NCI-H460 (cell line): ENCODE measurements around the gene GMDS. TPM values are rescaled to one million over a fixed set of nuclear protein-coding genes. Genes with fewer than 3 reads are reported as not detected.
"Not testable (repeated sequence)": the region's sequence is repeated elsewhere in the genome, so short reads cannot be mapped to it uniquely, and the experiment has no call there.

Experiments
- DNase-seq: peaks from one replicate; pipeline ENCODE4 v3.0.0-alpha.2; 2016; ENCODE audit warnings: low read depth; ENCODE audit errors: extremely low read depth
- total RNA-seq: library from RNA; depleted of rRNA; stranded (reverse); fragments of >200 nt; shearing (Covaris generic); gene quantifications from 2 replicates; pipeline ENCODE4 v1.2.3, GENCODE V29; 2014

Gene GMDS
- total RNA-seq, 1 experiment from 2014 or later: 20.3 TPM

GRCh38 chr6:1764397-1764987 is 480.9 kb downstream of the GMDS start:
- no peak for DNase-seq

- no peak for DNase-seq
Measured at GRCh38 chr6:1763404-1763803, 482.0 kb downstream of the GMDS start.

- no peak for DNase-seq
Measured at GRCh38 chr6:1762203-1762602, 483.2 kb downstream of the GMDS start.

GRCh38 chr6:1761477-1761877 is 483.9 kb downstream of the GMDS start:
- DNase-seq: no peak

- DNase-seq: no peak
Measured at GRCh38 chr6:1760876-1761275, 484.5 kb downstream of the GMDS start.

GRCh38 chr6:1759870-1760269 is 485.5 kb downstream of the GMDS start:
- DNase-seq: no peak

- DNase-seq: no peak
Measured at GRCh38 chr6:1758076-1758679, 487.2 kb downstream of the GMDS start.

GRCh38 chr6:1757131-1757530 is 488.3 kb downstream of the GMDS start:
- DNase-seq: no peak

- no peak for DNase-seq
Measured at GRCh38 chr6:1756472-1757129, 488.8 kb downstream of the GMDS start.

GRCh38 chr6:1751063-1751462 is 494.3 kb downstream of the GMDS start:
- DNase-seq: not testable (repeated sequence)

GRCh38 chr6:1749041-1749440 is 496.4 kb downstream of the GMDS start:
- DNase-seq: no peak

- DNase-seq: no peak
Measured at GRCh38 chr6:1747531-1747930, 497.9 kb downstream of the GMDS start.

GRCh38 chr6:1747003-1747402 is 498.4 kb downstream of the GMDS start:
- no peak for DNase-seq

- no peak for DNase-seq
Measured at GRCh38 chr6:1745814-1746213, 499.6 kb downstream of the GMDS start.

GRCh38 chr6:1744543-1744942 is 500.9 kb downstream of the GMDS start:
- DNase-seq: no peak

- DNase-seq: no peak
Measured at GRCh38 chr6:1739680-1740079, 505.7 kb downstream of the GMDS start.

GRCh38 chr6:1739220-1739619 is 506.2 kb downstream of the GMDS start:
- no peak for DNase-seq

- no peak for DNase-seq
Measured at GRCh38 chr6:1738558-1739081, 506.8 kb downstream of the GMDS start.

GRCh38 chr6:1737463-1738311 is 507.7 kb downstream of the GMDS start:
- DNase-seq: no peak

GRCh38 chr6:1736346-1737105 is 508.9 kb downstream of the GMDS start:
- DNase-seq: no peak
